HEK293 (cell line): Measurements from ENCODE around the gene TP73.

ENCODE experiments used
- CTCF ChIA-PET: fragments of 350-600 bp; formaldehyde crosslinking; extraction: SDS; loops from one replicate; lab custom pipeline; 2021; ENCODE audit warnings: antibody characterized with exemption; lab: Yijun Ruan, JAX
- POLR2A ChIA-PET: fragments of 300-600 bp; formaldehyde crosslinking; extraction: SDS; loops from one replicate; lab custom pipeline; 2020; ENCODE audit warnings: antibody characterized with exemption, inconsistent platforms; lab: Yijun Ruan, JAX
- H3K27ac ChIP-seq: fragments of 200-500 bp; sonication (Bioruptor generic); 2 replicates; pipeline ENCODE4 v1.5.1; 2014; ENCODE audit warnings: low read depth, low read length, control low read depth, inconsistent platforms; ENCODE audit errors: extremely low read depth
- H3K36me3 ChIP-seq, 2 experiments: fragments of 200-500 bp in 1 of 2; sonication (Bioruptor generic) in 1 of 2; 1 replicate in 1 of 2; 2 replicates in 1 of 2; pipeline ENCODE4 v1.5.1; 2014 to 2017; ENCODE audit warnings: inconsistent platforms in 2 of 2, low read length in 2 of 2; ENCODE audit not compliant: control insufficient read depth in 2 of 2, insufficient read depth in 1 of 2
- H3K4me1 ChIP-seq: fragments of 200-500 bp; sonication (Bioruptor generic); 2 replicates; pipeline ENCODE4 v1.5.1; 2014; ENCODE audit warnings: mild to moderate bottlenecking, low read length, inconsistent platforms; ENCODE audit not compliant: control insufficient read depth, insufficient read depth
- H3K4me3 ChIP-seq: 2 replicates; pipeline ENCODE4 v1.5.1; 2011; ENCODE audit warnings: low read depth, mild to moderate bottlenecking, control low read depth, low read length, moderate library complexity
- H3K9me3 ChIP-seq: fragments of 200-500 bp; sonication (Bioruptor generic); 2 replicates; pipeline ENCODE4 v1.5.1; 2014; ENCODE audit warnings: low read depth, low read length, inconsistent platforms; ENCODE audit not compliant: control insufficient read depth, insufficient read depth
- GLIS2 ChIP-seq: fragments of 450-650 bp; formaldehyde crosslinking; IDR thresholded peaks from 2 replicates; pipeline ENCODE4 v1.5.1; 2016; ENCODE audit warnings: missing biosample characterization, missing genetic modification characterization
- SCRT1 ChIP-seq: fragments of 450-650 bp; formaldehyde crosslinking; IDR thresholded peaks from 2 replicates; pipeline ENCODE4 v1.5.1; 2016; ENCODE audit warnings: missing biosample characterization, missing genetic modification characterization, borderline replicate concordance
- TSHZ1 ChIP-seq: fragments of 450-650 bp; formaldehyde crosslinking; IDR thresholded peaks from 2 replicates; pipeline ENCODE4 v1.5.1; 2016; ENCODE audit warnings: missing biosample characterization, missing genetic modification characterization, borderline replicate concordance
- YY2 ChIP-seq: fragments of 450-650 bp; formaldehyde crosslinking; IDR thresholded peaks from 2 replicates; pipeline ENCODE4 v1.5.1; 2016; ENCODE audit warnings: missing biosample characterization, missing genetic modification characterization
- ZNF239 ChIP-seq: fragments of 450-650 bp; formaldehyde crosslinking; IDR thresholded peaks from 2 replicates; pipeline ENCODE4 v1.5.1; 2016; ENCODE audit warnings: missing biosample characterization, missing genetic modification characterization
- ZNF24 ChIP-seq: fragments of 450-650 bp; formaldehyde crosslinking; IDR thresholded peaks from 2 replicates; pipeline ENCODE4 v1.5.1; 2016; ENCODE audit warnings: missing biosample characterization, missing genetic modification characterization
- ZNF311 ChIP-seq: fragments of 450-650 bp; formaldehyde crosslinking; IDR thresholded peaks from 2 replicates; pipeline ENCODE4 v1.5.1; 2017; ENCODE audit warnings: missing biosample characterization, missing genetic modification characterization, borderline replicate concordance
- ZNF335 ChIP-seq: fragments of 450-650 bp; formaldehyde crosslinking; conservative IDR thresholded peaks from 2 replicates; pipeline ENCODE4 v1.5.1; 2016; ENCODE audit warnings: missing biosample characterization, missing genetic modification characterization
- ZNF398 ChIP-seq: fragments of 450-650 bp; formaldehyde crosslinking; IDR thresholded peaks from 2 replicates; pipeline ENCODE4 v1.5.1; 2017; ENCODE audit warnings: missing biosample characterization, missing genetic modification characterization
- ZNF449 ChIP-seq: fragments of 450-650 bp; formaldehyde crosslinking; IDR thresholded peaks from 2 replicates; pipeline ENCODE4 v1.5.1; 2017; ENCODE audit warnings: missing biosample characterization, mild to moderate bottlenecking, missing genetic modification characterization, moderate library complexity
- ZNF530 ChIP-seq: fragments of 450-650 bp; formaldehyde crosslinking; IDR thresholded peaks from 2 replicates; pipeline ENCODE4 v1.5.1; 2016; ENCODE audit warnings: low read depth, missing biosample characterization, missing genetic modification characterization
- ZNF76 ChIP-seq: fragments of 450-650 bp; formaldehyde crosslinking; IDR thresholded peaks from 2 replicates; pipeline ENCODE4; 2016; ENCODE audit warnings: low read depth, missing biosample characterization, missing genetic modification characterization, borderline replicate concordance

Gene TP73

GRCh38 chr1:3768811-3769390 lies 116.6 kb downstream of the TP73 start (continued):
- TF ChIP-seq ZNF398 (no peak), ZNF76 (no peak), YY2 (tag by site-specific recombination) (no peak), ZNF24 (tag by site-specific recombination) (no peak)

- POLR2A ChIA-PET = no interaction called here
- H3K9me3 ChIP-seq = no peaks in the 10 kb centered on the region
- CTCF ChIA-PET = interaction anchor here (0.6 to 1.0 kb wide), 2 partner anchors 9 to 37 kb away, joined by 3 to 5 read pairs; no protein-coding TSS in a partner anchor
- no peaks in the 10 kb centered on the region for H3K36me3 ChIP-seq
- H3K4me1 ChIP-seq = no peaks in the 10 kb centered on the region
- H3K4me3 ChIP-seq = no peak overlapping the region
- TF ChIP-seq GLIS2 (tag by site-specific recombination) = peak; percentile 25
- TF ChIP-seq ZNF530 (tag by site-specific recombination) = no peak
- H3K27ac ChIP-seq = no peak overlapping the region
Measured at GRCh38 chr1:3770047-3770765, 117.9 kb downstream of the TP73 start.

GRCh38 chr1:3771108-3772026 lies 119.1 kb downstream of the TP73 start:
- peak overlapping the region; percentile 49 for H3K4me3 ChIP-seq
- no peak overlapping the region for H3K27ac ChIP-seq
- H3K9me3 ChIP-seq = no peaks in the 10 kb centered on the region
- no peak for TF ChIP-seq SCRT1 (tag by site-specific recombination)
- TF ChIP-seq ZNF239 (tag by site-specific recombination) = no peak
- TF ChIP-seq TSHZ1 (tag by site-specific recombination) = no peak
- TF ChIP-seq ZNF449 (tag by site-specific recombination) = no peak
- peak; percentile 40; the same call in 1 of the 2 replicates for TF ChIP-seq ZNF335 (tag by site-specific recombination)
- TF ChIP-seq ZNF311 = no peak
- ChIA-PET POLR2A (no interaction called here), CTCF (interaction anchor here (0.6 kb wide), 1 partner anchor 11 kb away, joined by 5 read pairs; no protein-coding TSS in a partner anchor)
- H3K4me1 ChIP-seq = no peaks in the 10 kb centered on the region
- no peaks in the 10 kb centered on the region for H3K36me3 ChIP-seq
